ENCODE data around the gene DLX6.

The DLX6 gene

DNA sequence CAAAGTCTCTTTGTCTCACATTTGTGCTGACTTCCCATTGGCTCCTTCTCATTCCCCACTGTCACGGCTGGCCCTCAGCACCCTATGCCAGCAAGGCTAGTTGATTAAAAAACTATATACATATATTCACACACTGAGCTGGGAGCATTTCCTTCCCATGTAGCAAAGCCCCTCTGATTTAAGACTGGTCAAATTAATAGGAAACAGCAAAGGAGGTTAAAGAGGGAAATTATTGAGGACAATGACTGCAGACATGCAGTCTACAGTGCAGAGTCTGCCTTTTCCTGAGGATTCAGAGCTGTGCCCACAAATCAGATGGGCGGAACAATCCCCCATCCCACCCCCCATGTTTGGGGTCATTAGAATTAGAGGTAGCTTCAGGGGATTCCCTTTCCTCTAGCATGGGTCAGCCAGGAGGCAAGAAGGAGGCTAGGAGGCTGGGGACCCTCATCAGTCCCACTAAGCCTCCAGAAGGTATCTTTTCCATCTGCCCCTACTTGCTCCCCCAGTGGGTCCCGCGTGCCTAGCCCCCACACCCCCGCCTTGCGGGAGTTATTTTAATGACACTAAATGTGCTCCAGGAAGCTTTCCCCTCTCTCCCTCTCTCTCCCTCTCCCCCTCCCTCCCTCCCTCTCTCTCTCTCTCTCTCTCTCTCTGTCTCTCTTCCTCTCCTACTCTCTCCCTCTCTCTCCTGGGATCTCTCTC lies 9.8 kb upstream of the DLX6 start:
- no peak for DNase-seq (ENCODE audit: low read depth)

DNA sequence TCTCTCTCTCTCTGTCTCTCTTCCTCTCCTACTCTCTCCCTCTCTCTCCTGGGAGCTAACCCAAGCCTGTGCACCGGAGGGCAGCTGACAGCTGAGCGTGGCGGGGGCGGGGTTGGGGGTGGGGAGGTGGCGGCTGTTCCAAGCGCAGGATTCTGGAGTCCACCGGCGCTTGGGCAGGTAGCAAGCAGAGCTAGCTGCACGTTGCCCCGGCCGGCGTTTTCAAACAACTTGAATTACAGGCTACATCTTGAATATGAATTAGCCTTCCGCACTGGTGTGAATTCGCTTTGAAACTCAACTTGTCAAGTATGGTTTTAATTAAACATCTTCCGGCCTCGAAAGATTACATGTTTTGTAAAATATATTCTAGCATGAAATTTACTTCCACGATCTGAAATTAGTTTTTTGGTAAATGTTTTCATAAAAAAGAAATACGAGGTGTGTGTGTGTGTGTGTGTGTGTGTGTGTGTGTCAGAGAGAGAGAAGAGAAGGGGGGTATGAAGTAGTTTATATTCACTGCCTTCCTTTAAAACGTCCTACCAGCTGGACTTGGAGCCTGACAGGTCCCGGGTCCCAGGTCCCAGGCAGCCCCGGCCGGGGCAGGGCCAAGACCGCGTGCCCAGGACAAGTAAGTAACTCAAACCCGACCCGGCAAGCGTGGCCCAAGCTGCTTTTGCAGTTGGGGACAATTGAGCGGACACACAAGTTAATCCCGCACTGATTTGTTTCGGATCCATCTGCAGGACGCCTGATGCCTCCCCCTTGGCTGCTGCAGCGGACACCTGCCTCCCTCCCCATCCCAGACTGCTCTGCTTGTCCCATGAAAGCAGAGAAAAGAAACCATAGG lies 9.0 kb upstream of the DLX6 start:
- no peak for DNase-seq (ENCODE audit: low read depth)

DNA sequence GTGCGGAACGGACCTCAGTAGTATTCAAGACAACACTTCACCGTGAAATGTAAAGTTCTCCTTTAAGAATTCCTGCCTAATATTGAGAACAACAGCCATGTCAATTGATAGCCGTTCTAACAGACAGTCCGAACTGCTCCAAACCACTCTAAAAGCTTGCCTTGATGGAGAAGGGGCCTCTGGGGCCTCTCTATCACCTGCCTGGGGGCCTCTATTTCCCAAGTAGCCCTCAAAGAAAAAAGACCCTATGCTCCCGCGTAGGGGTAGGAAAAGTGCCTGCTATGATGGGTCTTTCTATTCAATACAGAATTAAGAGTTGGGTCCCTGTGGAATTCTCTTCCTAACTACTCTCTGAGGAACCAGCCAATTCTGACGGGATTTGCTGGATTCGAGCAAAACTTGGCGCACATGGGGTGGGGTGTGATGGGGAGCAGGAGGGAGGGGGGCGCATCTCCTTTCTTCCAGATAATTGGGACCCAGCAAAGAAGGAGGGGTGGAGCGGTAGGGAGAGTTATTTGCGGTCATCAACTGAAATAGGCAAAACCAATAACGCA lies 8.3 kb upstream of the DLX6 start:
- DNase-seq (ENCODE audit: low read depth), result no peak

DNA sequence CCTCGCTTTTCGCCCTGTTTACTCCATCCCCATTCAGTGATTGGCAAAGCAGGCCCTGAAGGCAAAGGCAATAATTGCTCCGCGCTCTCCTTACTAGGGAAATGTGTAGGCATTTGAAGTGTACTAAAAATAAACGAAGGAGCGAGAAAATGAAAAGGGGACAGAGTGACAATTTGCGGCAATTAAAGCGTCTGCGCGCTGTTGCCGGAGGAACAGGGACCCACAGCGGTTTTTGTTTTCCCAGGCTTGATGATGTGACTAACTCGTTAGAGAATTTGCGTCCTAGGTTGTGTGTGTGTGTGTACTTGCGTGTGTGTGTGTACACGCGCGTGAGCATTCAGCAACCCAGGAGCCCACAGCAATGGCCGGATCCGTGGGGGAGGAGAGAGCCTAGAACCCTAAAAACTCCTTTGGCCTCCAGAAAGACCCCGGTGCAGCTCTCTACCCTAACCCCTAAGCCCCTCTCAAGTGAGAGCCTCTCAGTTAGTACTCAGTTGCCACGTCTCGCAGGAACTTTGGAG lies 7.8 kb upstream of the DLX6 start:
- DNase-seq (ENCODE audit: low read depth), result no peak

DNA sequence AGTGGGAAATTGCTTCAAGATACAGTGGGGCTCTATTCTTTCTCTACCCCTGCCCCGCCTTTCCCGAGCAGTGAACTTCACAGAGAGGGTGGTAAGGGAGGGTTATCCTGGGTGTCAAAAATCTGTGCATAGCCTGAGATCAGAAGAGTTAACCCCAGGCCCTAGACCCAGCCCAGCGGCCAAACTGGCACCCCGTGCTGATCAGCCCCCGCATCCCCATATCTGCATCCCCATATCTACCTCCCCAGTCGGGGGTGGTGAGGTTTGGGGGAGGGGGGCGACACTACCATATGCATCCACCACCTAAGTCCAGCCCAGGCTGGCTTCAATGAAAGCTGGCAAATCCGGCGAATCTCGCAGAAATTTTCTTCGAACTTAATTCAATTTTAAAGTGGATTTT lies 7.0 kb upstream of the DLX6 start:
- DNase-seq (ENCODE audit: low read depth), result no peak

DNA sequence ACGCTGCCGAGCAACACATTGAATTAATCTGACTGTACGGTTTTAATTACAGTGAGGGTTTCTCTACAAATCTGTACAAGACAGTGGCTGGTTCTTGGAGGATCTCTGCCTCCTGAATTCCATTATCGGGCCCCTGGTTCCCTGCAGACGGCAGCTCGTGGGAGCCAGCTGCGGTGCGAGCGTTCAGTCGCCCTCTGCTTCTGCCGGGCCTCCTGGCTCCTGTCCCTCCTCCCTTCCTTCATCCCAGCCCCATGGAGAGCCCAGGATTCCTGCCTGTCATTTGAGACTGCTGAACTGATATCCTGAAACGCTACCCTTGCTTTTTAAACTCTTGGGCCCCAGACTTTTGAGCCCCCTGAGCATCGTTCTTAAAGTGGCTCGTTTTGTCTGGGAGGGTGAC lies 6.6 kb upstream of the DLX6 start:
- no peak for DNase-seq (ENCODE audit: low read depth)

DNA sequence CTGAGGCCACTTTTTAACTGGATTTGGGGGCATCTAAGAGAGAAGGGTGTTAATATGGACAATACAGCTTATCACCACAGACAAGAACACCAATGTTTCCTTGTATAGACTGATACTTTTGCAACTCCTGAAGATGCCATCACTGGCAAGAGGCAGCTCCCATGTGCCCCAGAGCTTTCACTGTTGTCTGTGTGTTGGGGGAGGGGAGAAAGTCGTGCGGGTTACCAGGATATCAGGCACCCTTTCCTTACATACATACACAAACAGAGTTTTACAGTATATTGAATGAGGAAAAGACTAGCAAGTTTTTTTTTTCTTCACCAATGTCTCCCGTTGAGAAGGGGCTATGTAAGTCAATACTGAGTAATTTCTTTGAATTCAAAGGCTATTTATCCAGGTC lies 4.1 kb upstream of the DLX6 start:
- no peak for DNase-seq (ENCODE audit: low read depth)

DNA sequence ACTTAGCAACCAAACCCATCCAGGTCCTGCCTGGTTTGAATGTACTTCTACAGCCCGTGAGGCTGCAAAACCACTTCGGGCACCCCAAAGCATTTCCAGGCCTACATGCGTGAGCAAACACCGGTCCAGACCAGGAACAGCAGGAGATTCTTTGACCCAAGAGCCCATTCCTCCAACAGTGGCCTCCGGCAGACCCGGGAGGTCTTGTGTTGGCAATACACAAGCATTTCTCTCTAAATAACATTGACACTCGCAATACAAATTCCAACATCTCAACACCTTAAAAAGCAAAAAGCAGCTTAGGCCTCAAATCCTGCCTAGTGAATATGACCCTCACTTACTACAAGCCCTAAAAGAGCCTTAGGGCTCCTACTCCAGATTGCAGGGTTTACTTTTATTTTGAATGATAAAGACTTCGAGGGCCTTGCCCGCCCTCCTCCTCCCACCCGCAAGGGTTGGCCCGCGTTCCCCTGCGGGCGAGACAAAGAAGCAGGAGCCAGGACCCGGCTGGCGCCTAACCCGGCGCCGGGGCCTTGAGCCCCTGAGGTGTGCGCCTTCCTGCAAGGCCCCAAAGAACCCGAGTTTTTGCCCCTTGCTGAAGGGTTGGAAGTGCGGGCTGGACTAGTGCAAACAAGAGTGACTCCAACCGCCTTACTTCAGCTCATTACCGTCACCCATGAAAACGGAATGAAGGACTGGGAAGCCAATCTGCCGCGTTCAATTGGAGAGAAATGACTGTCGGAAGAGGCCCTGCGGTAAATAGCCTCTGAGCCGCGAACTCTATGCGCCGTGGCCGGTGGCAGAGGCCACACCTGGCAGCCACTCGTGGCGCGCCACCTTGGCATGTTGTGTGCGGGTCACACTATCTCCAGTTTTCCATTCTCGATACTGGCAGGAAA lies 3.4 kb upstream of the DLX6 start:
- DNase-seq (ENCODE audit: low read depth), result no peak

DNA sequence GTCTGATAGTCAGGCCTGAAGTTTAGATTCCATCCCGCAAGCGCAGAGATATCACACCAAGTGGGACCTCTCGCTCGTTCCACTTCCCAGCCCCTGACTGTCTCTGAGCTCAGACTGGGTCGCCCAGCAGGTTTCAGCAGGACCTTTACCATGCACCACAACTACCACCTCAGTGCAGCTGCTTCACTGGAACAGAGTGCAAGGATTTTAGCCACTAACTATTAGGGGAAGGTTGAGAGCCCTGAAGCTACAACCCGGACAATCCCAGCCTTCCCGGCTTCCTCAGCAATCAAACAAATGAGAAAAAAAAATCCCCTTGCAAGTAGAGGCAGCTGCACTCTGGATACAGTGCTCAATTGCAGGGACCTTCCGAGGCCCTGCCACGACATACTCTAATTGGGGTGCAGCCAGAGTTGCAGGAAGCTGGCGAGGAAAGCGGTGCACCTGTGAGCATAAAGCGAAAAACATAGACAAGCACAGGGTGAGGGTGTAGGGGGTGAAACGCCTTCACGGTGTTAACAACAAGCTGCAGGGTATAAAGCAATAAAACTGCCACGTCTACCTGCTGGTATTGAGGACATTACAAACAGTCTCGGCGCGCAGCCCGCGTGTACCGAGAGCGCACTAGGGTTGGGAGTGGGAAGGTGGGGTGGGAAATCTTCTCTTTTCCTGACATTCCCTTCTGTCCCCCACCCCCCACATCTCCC lies 2.6 kb upstream of the DLX6 start:
- DNase-seq (ENCODE audit: low read depth), result no peak

DNA sequence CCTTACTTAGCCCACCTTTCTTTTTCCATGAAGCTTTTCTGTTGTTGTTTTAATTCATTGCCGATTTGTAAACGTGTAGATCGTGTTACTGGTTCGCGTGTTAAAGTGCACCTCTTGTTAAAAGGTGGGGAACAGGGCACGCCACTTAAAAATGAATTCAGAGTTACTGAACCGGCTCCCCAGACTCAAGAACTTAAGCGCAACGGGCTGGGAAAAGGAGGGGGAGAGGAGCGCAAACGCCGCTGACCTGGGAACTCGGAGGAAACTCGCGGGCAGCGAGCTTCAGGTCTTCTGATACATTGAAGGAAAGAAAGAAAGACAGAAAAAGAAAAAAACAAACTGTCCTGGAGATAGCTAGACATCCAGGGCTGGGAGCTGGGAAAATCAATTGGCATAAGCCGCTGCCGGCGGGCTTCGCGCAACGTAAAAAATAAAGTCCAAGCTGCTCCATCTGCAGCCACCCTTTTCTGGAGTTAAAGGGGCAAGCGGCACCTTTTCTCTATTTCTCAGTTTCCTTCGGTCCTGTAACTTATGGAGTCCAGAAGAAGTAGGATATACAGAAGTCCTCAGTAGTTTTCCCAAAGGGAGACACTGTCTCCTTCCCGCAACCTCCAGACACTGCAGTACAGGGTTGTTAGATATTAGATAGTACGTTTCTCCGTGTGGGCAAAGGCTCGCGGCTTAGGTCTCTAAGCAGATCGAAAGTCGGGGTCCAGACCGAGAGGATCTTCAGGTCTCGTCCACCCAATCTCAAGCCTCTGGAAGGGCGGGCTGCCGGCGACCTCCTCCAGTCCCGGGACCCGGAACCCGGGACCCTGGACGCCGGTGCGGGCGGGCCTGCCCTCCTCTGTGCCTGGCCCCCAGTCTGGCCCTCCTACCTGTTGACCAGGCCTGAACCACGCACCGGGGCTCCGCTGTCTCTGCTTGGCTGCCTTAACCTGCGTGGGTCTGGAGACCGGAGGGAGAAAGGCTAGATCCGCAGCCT lies 1.8 kb upstream of the DLX6 start:
- DNase-seq (ENCODE audit: low read depth), result no peak

DNA sequence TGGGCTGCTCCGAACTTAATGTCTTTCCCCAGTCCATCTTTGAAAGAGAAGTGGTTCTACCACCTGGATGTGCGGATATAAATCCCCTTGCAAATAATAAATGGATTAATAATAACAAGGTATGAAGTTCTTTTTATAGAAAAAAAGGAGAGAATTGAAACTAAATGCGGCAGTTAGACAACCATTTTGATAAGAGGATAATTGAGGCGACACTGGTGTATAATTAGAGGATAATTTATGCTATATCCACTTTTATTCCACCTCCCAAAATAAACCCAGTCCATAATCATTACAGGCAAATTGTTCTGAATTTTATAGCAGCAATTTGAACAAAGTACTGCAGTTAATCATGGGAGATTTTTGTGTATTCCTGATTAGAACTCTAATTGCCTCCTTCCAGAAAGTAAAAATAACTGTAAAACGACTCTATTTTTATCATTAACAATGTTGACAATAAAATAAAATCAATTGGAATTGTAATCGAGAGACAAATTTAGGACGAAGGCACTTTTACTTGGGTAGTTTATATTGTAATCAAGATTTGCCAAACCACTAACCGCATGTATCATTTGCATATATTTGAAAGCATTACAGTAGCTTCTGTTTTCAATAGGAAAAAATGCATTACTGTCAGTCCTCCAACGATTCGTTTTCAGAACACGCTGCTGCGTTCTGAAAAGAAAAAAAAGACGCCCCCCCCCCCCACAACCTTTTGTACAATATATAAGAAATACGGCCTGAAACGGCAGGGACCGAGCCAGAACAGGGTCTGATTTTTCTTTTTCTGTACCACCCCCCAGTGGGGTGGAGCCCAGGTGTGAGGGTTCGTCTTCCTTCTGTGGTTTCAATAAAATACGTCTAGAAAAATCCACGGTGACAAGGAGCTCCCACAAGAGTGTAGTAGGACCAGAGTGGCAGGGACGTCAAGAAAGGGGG lies 838 bp upstream of the DLX6 start:
- no peak for DNase-seq (ENCODE audit: low read depth)

DNA sequence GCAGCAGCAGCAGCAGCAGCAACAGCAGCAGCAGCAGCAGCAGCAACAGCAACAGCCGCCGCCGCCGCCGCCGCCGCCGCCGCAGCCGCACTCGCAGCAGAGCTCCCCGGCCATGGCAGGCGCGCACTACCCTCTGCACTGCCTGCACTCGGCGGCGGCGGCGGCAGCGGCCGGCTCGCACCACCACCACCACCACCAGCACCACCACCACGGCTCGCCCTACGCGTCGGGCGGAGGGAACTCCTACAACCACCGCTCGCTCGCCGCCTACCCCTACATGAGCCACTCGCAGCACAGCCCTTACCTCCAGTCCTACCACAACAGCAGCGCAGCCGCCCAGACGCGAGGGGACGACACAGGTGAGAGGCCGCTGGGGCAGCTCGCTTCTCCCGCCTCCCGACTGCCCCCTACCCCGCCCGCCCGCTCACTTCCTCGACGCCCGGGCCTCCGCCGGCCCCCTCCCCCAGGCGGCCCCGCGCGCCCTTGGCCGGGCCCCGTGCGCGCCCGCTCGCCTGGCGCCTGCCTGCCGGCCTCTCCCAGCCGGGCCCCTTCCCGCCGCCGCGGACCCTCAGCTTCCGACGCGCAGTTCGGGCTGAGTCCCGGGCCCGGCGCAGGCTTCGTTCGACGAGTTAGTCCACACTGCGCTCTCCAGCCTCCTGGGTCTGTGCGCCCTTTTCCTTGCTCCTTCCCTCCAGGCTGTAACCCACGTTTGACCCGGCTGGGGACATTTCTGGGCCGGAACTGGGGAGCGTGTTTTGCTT lies 882 bp downstream of the DLX6 start:
- no peak for DNase-seq (ENCODE audit: low read depth)

DNA sequence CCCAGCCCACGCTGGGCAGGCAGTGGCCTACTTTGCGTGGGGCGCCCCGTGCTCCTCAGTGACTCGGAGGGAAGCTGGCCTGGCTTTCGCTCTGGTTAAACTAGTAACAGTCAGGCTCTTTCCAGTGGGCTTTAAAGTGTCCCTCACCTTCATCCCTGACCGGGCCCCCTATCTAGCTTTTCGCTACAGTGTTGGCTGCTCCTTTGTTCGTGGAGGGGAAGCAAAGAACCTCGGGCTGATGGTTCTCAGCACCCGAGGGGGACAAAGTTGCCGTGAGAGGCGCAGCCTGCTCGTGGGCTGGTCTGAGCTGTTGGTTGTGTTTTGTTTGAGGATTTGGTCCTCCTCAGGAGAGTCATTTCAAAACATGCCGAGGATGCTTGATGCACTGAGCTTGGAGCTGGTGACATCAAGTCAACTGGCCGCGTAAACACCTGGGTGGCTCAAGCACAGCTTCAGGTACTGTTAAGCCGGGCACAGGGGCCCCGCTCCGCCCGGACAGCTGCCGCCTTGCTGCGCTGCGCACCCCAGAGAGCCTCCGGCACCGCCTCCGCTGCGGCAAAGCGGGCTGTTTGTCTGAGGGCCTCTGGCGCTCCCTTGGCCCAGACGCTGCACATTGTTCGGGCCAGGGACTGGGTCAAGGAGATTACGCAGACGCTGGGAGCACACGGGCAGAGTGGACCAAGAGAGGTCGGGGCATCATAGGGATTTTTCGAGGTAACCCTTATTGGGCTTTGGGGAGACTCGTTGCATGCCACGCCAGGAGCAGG lies 1.6 kb downstream of the DLX6 start:
- DNase-seq (ENCODE audit: low read depth), result no peak

DNA sequence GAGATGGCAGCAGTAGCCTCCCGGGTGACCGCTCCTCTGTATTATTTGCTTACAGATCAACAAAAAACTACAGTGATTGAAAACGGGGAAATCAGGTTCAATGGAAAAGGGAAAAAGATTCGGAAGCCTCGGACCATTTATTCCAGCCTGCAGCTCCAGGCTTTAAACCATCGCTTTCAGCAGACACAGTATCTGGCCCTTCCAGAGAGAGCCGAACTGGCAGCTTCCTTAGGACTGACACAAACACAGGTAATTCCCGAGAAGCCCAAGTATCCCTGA lies 2.2 kb downstream of the DLX6 start:
- DNase-seq (ENCODE audit: low read depth), result no peak

DNA sequence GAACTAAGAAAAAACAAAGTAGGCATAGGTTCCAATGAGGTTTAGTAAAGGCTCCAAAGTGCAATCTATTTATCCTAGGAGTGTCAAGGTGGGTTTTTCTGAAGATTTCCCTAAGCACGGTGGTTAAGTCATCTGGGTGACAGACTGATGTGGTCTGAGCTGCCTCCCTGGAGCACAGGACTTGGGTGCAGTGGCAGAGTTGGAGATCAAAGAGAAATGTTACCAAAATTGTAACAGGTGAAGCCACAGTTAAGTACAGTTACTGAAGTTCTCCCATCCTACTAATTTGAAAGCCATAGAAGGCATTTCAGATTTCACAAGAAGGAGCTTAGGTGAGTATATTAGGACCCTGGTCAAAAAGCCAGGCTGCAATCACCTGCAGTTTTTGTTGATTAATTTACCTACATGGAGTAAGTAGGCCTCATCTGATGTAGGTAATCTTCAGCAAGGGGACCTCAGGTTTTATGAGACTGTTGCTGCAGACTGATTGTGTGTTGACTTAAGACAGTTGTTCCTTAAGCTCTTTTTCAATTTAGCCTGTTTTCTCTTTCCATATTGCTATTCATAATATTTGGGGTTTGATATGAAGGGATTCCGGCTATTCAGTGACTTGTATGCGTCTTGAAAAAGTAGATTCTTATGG lies 3.0 kb downstream of the DLX6 start:
- no peak for DNase-seq (ENCODE audit: low read depth)

DNA sequence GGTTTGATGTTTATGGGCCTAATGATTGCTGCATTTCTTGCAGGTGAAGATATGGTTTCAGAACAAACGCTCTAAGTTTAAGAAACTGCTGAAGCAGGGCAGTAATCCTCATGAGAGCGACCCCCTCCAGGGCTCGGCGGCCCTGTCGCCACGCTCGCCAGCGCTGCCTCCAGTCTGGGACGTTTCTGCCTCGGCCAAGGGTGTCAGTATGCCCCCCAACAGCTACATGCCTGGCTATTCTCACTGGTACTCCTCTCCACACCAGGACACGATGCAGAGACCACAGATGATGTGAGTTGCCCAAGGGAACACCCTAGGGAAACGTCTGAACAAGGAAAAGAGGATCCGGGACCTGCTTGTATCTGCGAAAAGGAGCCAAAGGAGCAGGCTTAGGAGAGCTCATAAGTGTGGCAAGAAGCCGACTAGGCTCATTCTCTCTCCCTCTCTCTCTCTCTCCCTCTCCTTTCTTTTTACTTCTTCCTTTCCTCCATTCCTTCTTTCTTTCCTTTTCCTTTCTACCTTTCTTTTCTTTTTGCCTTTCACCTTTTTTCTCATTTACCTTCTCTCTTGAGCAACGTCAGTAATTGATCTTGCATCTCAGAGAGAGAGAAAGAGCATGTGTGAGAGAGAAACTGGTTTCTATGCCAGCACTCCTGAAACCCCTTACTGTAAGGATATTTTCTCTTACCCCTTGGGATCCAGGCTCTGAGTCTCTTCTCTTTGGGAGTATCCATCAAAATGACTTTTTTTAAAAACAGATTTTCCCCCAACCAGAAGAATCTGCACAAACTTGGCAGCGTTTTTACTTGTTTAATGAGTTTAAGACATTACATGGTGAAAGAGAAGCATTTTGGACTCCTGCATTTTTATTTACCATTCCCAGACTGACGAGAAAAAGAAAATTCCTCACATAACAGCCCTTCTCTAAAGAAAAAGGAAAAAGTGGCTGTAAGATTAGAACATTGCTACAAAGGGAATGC lies 4.7 kb downstream of the DLX6 start:
- DNase-seq (ENCODE audit: low read depth), result no peak
